H1 (cell line): Measurements from ENCODE around the gene GALNT7. TPM values are rescaled to one million over a fixed set of nuclear protein-coding genes. Genes with fewer than 3 reads are reported as not detected.

Source experiments
- SP2 ChIP-seq: IDR thresholded peaks from 2 replicates; pipeline ENCODE4 v1.6.1; 2012; ENCODE audit warnings: mild to moderate bottlenecking, low read length, inconsistent platforms
- TAF1 ChIP-seq: IDR thresholded peaks from 2 replicates; pipeline ENCODE4 v1.6.1; 2011; ENCODE audit warnings: mild to moderate bottlenecking, low read depth, low read length
- polyA plus RNA-seq, 7 experiments: library from polyadenylated mRNA; depleted of rRNA in 3 of 7; stranded (reverse) in 5 of 7; unstranded in 2 of 7; fragments of >200 nt in 5 of 7; fragments of 200-250 nt in 2 of 7; gene quantifications; 1 replicate in 5 of 7; 2 replicates in 1 of 7; 4 replicates in 1 of 7; pipeline versions ENCODE4 v1.2.1 to v1.2.3, GENCODE V29; 2011 to 2013; ENCODE audit warnings: missing spikeins in 2 of 7, mixed read lengths in 2 of 7
- total RNA-seq: library from RNA; stranded (reverse); fragmentation: NEBNext Ultra II Directional; extraction: Animal tissue kit (Norgen Biotek cat#: 25700); gene quantifications from 2 replicates; pipeline ENCODE4 v1.2.1, GENCODE V29; 2021
- TF ChIP-seq, protein P1 (sequence below): IDR thresholded peaks from 2 replicates; pipeline ENCODE4 v1.6.1; 2012; ENCODE audit warnings: inconsistent platforms

Gene GALNT7
- total and polyA plus RNA-seq, 2 of the 8 experiments (the other 6 are each of a cell fraction or from before 2014, with no cell fraction given), result 22.4 to 85.5 TPM

DNA sequence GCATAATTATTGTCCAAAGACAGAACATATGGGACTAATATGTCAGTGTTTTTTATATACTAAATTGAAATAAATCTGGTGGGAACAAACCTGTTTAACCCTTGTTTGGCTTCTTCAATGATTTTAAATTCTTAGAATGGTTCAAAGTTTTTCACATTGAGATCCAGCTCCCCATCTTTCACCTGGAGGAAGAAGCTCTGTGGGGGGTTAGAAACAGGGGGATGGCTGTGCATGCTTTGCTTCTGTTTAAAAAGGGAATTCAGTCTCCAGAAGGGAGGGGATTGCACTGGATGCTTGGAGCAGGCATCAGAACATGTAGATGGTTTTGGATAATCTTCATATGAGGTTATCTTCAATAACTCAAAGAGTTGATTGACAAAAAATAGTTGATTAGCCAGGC, 72.1 kb downstream of the GALNT7 start (continued):
- TF ChIP-seq, protein P1, sequence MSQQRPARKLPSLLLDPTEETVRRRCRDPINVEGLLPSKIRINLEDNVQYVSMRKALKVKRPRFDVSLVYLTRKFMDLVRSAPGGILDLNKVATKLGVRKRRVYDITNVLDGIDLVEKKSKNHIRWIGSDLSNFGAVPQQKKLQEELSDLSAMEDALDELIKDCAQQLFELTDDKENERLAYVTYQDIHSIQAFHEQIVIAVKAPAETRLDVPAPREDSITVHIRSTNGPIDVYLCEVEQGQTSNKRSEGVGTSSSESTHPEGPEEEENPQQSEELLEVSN, result no peak
- no peak for TF ChIP-seq TAF1
- TF ChIP-seq SP2, result no peak
